Tracheal epithelial cell (primary cell): ENCODE results near the gene DDA1. TPM values are rescaled to one million over a fixed set of nuclear protein-coding genes. Genes with fewer than 3 reads are reported as not detected.

Experiments
- total RNA-seq: library from RNA; depleted of rRNA; stranded (reverse); fragments of >200 nt; gene quantifications from 2 replicates; pipeline ENCODE4 v1.2.1, GENCODE V29; 2014

The DDA1 gene
- 10.4 and 11.1 TPM in 2 replicates for total RNA-seq

GRCh38 chr19:17309198-17309964 is at the start of gene DDA1:
DDA1 (plus strand) TSS chr19:17309563; CDS start chr19:17309655, 92 bp downstream.

GRCh38 chr19:17264641-17264979 is 44.8 kb upstream of the DDA1 start, which contains the start of gene USHBP1:
USHBP1 (minus strand) TSS chr19:17264745; CDS start chr19:17264299, 446 bp downstream.

DNA sequence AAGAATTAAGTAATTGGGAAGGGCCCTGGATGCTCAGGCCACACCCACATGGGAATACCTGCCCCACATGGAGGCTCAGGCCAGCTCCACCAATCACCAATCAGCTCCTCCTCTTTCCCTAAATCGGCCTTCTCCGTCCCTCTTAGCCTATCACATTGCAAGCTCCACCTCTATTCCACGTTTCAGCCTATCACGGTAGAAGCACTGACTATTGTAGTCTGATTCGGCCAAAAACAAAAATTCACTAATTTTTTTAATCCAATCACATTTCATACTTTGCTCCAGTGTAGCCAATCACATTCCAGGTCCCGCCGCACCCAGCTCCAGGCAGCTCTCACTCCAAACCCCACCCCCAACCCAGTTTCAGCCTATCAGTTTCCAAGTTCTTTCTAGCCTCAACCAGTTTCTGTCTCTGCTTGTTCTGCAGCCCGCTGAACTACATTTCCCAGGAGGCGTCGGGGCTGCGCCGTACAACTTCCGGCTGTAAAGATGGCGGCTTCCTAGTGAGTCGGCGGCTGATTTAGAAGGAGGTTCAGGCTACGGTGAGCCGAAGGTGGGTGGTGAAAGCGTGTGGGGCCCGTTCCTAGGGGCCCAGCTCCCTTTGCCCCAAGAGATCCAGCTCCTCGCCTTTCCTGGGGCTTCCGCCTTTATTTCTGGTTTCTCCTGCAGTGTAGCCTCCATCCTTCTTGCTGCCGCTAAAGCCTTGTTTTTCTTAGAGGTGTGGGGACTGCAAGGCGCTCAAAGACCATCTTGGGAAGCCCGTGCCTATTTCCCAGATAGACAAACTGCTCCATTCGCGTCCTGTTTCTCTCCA is 42.2 kb upstream of the DDA1 start, which contains the start of gene BABAM1:
Gene BABAM1 (plus strand): TSS at position 469 of the 814 bp plus-strand sequence. CDS start 1,364 bp downstream, outside the sequence.

GRCh38 chr19:17281391-17282304 is 27.7 kb upstream of the DDA1 start, which contains the start of gene ANKLE1:
ANKLE1 (plus strand) TSS chr19:17281901; CDS start chr19:17281921, 20 bp downstream.

GRCh38 chr19:17303167-17303939 is 6.0 kb upstream of the DDA1 start, which contains the start of gene ABHD8:
ABHD8 (minus strand) TSS chr19:17303425; CDS start chr19:17301616, 1,809 bp downstream.

DNA sequence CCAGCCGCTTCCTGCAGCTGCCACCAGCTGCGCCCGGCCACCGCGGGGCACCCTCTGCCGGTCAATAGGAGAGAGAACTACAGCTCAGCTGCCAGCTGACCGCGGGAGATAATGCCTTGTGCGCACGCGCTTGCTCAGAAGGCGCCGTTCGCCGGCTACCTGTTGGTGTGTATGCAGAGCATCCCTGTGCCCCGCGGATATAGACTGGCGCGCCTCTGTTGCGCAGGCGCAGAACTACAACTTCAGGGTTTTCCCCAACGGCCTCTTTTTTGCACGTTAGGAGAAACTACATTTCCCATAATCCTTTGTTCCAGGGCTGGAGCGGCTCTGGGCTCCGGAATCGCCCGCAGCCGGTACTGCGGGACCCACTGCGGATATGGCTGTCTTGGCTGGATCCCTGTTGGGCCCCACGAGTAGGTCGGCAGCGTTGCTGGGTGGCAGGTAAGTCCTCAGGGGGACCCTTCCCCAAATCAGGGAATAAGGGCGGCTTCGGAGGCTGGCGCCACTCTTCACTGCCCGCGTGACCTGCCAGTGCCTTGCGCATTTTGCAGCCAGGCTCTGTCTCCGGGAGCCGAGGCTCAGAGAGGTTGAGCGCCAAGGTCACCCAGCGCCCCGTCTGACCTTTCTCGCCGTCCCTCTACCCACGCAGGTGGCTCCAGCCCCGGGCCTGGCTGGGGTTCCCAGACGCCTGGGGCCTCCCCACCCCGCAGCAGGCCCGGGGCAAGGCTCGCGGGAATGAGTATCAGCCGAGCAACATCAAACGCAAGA is 3.7 kb upstream of the DDA1 start, which contains the start of gene MRPL34:
Gene MRPL34 (plus strand): TSS at position 356 of the 768 bp plus-strand sequence. CDS start 21 bp downstream, at position 377.

GRCh38 chr19:17334414-17335409 is 25.3 kb downstream of the DDA1 start, which contains the start of gene ANO8:
ANO8 (minus strand) TSS chr19:17334855; CDS start chr19:17334670, 185 bp downstream.

GRCh38 chr19:17336872-17337674 is 27.7 kb downstream of the DDA1 start, which contains the start of gene GTPBP3:
GTPBP3 (plus strand) TSS chr19:17337553; CDS start chr19:17337612, 59 bp downstream.

Other genes starting within 250 kb of the DDA1 start
- gene HAUS8, start 234.1 kb upstream of the DDA1 start, total RNA-seq = 1.3 and 1.7 TPM in 2 replicates
- 16.8 and 40.2 TPM in 2 replicates for gene MYO9B, start 233.8 kb upstream of the DDA1 start, total RNA-seq
- gene USE1, start 94.2 kb upstream of the DDA1 start, total RNA-seq = 10.0 and 19.8 TPM in 2 replicates
- 1.4 and 3.0 TPM in 2 replicates for gene OCEL1, start 83.3 kb upstream of the DDA1 start, total RNA-seq
- 97.4 and 175 TPM in 2 replicates for gene NR2F6, start 63.6 kb upstream of the DDA1 start, total RNA-seq
- under 0.01 TPM in 1 of 2 replicates, not detected in the other for gene USHBP1, start 44.8 kb upstream of the DDA1 start, total RNA-seq
- 37.7 and 97.6 TPM in 2 replicates for gene BABAM1, start 42.1 kb upstream of the DDA1 start, total RNA-seq
- gene ANKLE1, start 27.7 kb upstream of the DDA1 start, total RNA-seq = under 0.01 and 0.72 TPM in 2 replicates
- gene ABHD8, start 6.1 kb upstream of the DDA1 start, total RNA-seq = 11.1 and 11.6 TPM in 2 replicates
- 46.3 and 58.0 TPM in 2 replicates for gene MRPL34, start 3.7 kb upstream of the DDA1 start, total RNA-seq
- 4.8 and 4.9 TPM in 2 replicates for gene ANO8, start 25.3 kb downstream of the DDA1 start, total RNA-seq
- 20.5 and 71.6 TPM in 2 replicates for gene GTPBP3, start 28.0 kb downstream of the DDA1 start, total RNA-seq
- not detected in 2 replicates for gene PLVAP, start 67.8 kb downstream of the DDA1 start, total RNA-seq
- not detected in 2 replicates for gene CCDC194, start 84.6 kb downstream of the DDA1 start, total RNA-seq
- gene BST2, start 96.1 kb downstream of the DDA1 start, total RNA-seq = 8.7 and 26.3 TPM in 2 replicates
- 46.0 and 47.2 TPM in 2 replicates for gene MVB12A, start 110.5 kb downstream of the DDA1 start, total RNA-seq
- under 0.01 and 0.24 TPM in 2 replicates for gene TMEM221, start 139.1 kb downstream of the DDA1 start, total RNA-seq
- gene NXNL1, start 151.4 kb downstream of the DDA1 start, total RNA-seq = not detected in 2 replicates
- gene SLC27A1, start 161.0 kb downstream of the DDA1 start, total RNA-seq = 15.3 and 15.7 TPM in 2 replicates
- gene PGLS, start 202.1 kb downstream of the DDA1 start, total RNA-seq = 90.8 and 105 TPM in 2 replicates
- gene COLGALT1, start 246.1 kb downstream of the DDA1 start, total RNA-seq = 74.0 and 93.0 TPM in 2 replicates